Right lobe of liver (tissue), 4 donors: ENCODE measurements around the gene GAS6.

Experiments used
- CTCF ChIP-seq, 4 donors: fragments of 200-600 bp in 3 of 4; fragments of 450-650 bp in 1 of 4; IDR thresholded peaks; one replicate each; pipeline versions ENCODE4 v1.5.1 to v1.8.0; 2016 to 2022; ENCODE audit warnings: antibody characterized with exemption in 4 of 4, mild to moderate bottlenecking in 2 of 4
- POLR2A ChIP-seq: fragments of 450-650 bp; IDR thresholded peaks from one replicate; pipeline ENCODE4 v1.6.1; 2017; ENCODE audit warnings: antibody characterized with exemption, mild to moderate bottlenecking
- donor health status: DM: no; HTN: no; CAD: no.
- donor health status: DM: no; HTN: no; CAD: no.
- donor health status: DM: no; HTN: yes; CAD: no.

- TF ChIP-seq CTCF (IDR thresholded peaks at IDR 0.05), result no peak
- TF ChIP-seq POLR2A, result no peak
Measured at GRCh38 chr13:113854238-113855011, 9.5 kb downstream of the GAS6 start.
